ENCODE measurements around the gene ARHGEF17. TPM values are rescaled to one million over a fixed set of nuclear protein-coding genes. Genes with fewer than 3 reads are reported as not detected.
A peak's percentile ranks its signal among the peaks of the same experiment; 100 is the strongest.

ARHGEF17 gene
- total RNA-seq, 2 donors from 2014 or later = 0.02 to 0.16 TPM

- H3K27ac Mint-ChIP-seq = no peak overlapping the region
- H3K9me3 Mint-ChIP-seq = no peaks in the 10 kb centered on the region
- ATAC-seq (no peak), DNase-seq (ENCODE audit: low spot score in 2 of 2) (no peak)
- H3K36me3 Mint-ChIP-seq = no peaks in the 10 kb centered on the region
Measured at GRCh38 chr11:73315293-73316020, 7.4 kb downstream of the ARHGEF17 start.

GRCh38 chr11:73316422-73316821, 8.3 kb downstream of the ARHGEF17 start:
- Mint-ChIP-seq H3K27ac (peak overlapping the region in 1 of 2 donors; percentile 0), H3K36me3 (no peaks in the 10 kb centered on the region), H3K9me3 (no peaks in the 10 kb centered on the region)
- ATAC-seq (no peak), DNase-seq (ENCODE audit: low spot score in 2 of 2) (no peak)

- DNase-seq (ENCODE audit: low spot score in 2 of 2) (no peak), ATAC-seq (no peak)
- no peaks in the 10 kb centered on the region for H3K36me3 Mint-ChIP-seq
- H3K9me3 Mint-ChIP-seq = no peaks in the 10 kb centered on the region
- H3K27ac Mint-ChIP-seq = no peak overlapping the region
Measured at GRCh38 chr11:73317373-73317772, 9.3 kb downstream of the ARHGEF17 start.

GRCh38 chr11:73317803-73318202, 9.7 kb downstream of the ARHGEF17 start:
- H3K9me3 Mint-ChIP-seq = no peaks in the 10 kb centered on the region
- H3K36me3 Mint-ChIP-seq = no peaks in the 10 kb centered on the region
- no peak for DNase-seq (ENCODE audit: low spot score in 2 of 2)
- ATAC-seq = no peak
- no peak overlapping the region for H3K27ac Mint-ChIP-seq

- Mint-ChIP-seq H3K36me3 (no peaks in the 10 kb centered on the region), H3K9me3 (no peaks in the 10 kb centered on the region), H3K27ac (peak overlapping the region in 1 of 2 donors; percentile 13)
- no peak for DNase-seq (ENCODE audit: low spot score in 2 of 2)
- ATAC-seq = no peak
Measured at GRCh38 chr11:73318501-73319011, 10.5 kb downstream of the ARHGEF17 start.

- no peaks in the 10 kb centered on the region for H3K36me3 Mint-ChIP-seq
- no peaks in the 10 kb centered on the region for H3K9me3 Mint-ChIP-seq
- DNase-seq (ENCODE audit: low spot score in 2 of 2) = no peak
- peak overlapping the region in 1 of 2 donors; percentile 68 for H3K27ac Mint-ChIP-seq
- ATAC-seq = no peak
Measured at GRCh38 chr11:73320763-73321603, 12.9 kb downstream of the ARHGEF17 start.

- no peaks in the 10 kb centered on the region for H3K36me3 Mint-ChIP-seq
- H3K27ac Mint-ChIP-seq = peak overlapping the region in 1 of 2 donors; percentile 68
- ATAC-seq = no peak
- no peaks in the 10 kb centered on the region for H3K9me3 Mint-ChIP-seq
- no peak for DNase-seq (ENCODE audit: low spot score in 2 of 2)
Measured at GRCh38 chr11:73321604-73322381, 13.7 kb downstream of the ARHGEF17 start.

- Mint-ChIP-seq H3K27ac (peak overlapping the region in 1 of 2 donors; percentile 68), H3K36me3 (no peaks in the 10 kb centered on the region), H3K9me3 (no peaks in the 10 kb centered on the region)
- DNase-seq (ENCODE audit: low spot score in 2 of 2) (no peak), ATAC-seq (no peak)
Measured at GRCh38 chr11:73322382-73323306, 14.6 kb downstream of the ARHGEF17 start.

- DNase-seq (ENCODE audit: low spot score in 2 of 2) (no peak), ATAC-seq (no peak)
- Mint-ChIP-seq H3K36me3 (no peaks in the 10 kb centered on the region), H3K27ac (no peak overlapping the region), H3K9me3 (no peaks in the 10 kb centered on the region)
Measured at GRCh38 chr11:73323464-73323863, 15.4 kb downstream of the ARHGEF17 start.

GRCh38 chr11:73324116-73324515, 16.0 kb downstream of the ARHGEF17 start:
- no peaks in the 10 kb centered on the region for H3K9me3 Mint-ChIP-seq
- peak overlapping the region in 1 of 2 donors; percentile 51 for H3K27ac Mint-ChIP-seq
- no peaks in the 10 kb centered on the region for H3K36me3 Mint-ChIP-seq
- DNase-seq (ENCODE audit: low spot score in 2 of 2) = no peak
- ATAC-seq = no peak

- Mint-ChIP-seq H3K27ac (peak overlapping the region in 1 of 2 donors; percentile 51), H3K36me3 (no peaks in the 10 kb centered on the region), H3K9me3 (no peaks in the 10 kb centered on the region)
- DNase-seq (ENCODE audit: low spot score in 2 of 2) = no peak
- ATAC-seq = no peak
Measured at GRCh38 chr11:73324665-73325035, 16.6 kb downstream of the ARHGEF17 start.

GRCh38 chr11:73325036-73325981, 17.2 kb downstream of the ARHGEF17 start:
- peak overlapping the region in 1 of 2 donors; percentile 51 for H3K27ac Mint-ChIP-seq
- ATAC-seq = no peak
- H3K9me3 Mint-ChIP-seq = no peaks in the 10 kb centered on the region
- H3K36me3 Mint-ChIP-seq = no peaks in the 10 kb centered on the region
- no peak for DNase-seq (ENCODE audit: low spot score in 2 of 2)

- peak overlapping the region; percentile 3 to 61 for H3K27ac Mint-ChIP-seq
- DNase-seq (ENCODE audit: low spot score in 2 of 2) = no peak
- no peaks in the 10 kb centered on the region for H3K9me3 Mint-ChIP-seq
- H3K36me3 Mint-ChIP-seq = no peaks in the 10 kb centered on the region
- ATAC-seq = peak; percentile 34 to 67
Measured at GRCh38 chr11:73326929-73327811, 19.1 kb downstream of the ARHGEF17 start.

- ATAC-seq = no peak
- Mint-ChIP-seq H3K27ac (no peak overlapping the region), H3K36me3 (no peaks in the 10 kb centered on the region), H3K9me3 (no peaks in the 10 kb centered on the region)
- DNase-seq (ENCODE audit: low spot score in 2 of 2) = no peak
Measured at GRCh38 chr11:73327812-73328364, 19.8 kb downstream of the ARHGEF17 start.

All from activated naive CD4-positive, alpha-beta T cell treated with anti-CD3 and anti-CD28 coated beads, Interleukin-2, amount 50 U/mL, for 72 hours (primary cell).